Peyer's patch (tissue), 4 donors: ENCODE results near the gene LRRC26.

ENCODE experiments used
- POLR2A ChIP-seq, 2 donors: fragments of 450-650 bp; IDR thresholded peaks; one replicate each; pipeline ENCODE4 v1.5.1; 2017; ENCODE audit warnings: antibody characterized with exemption in 2 of 2, mild to moderate bottlenecking in 2 of 2, moderate library complexity in 2 of 2
- TF ChIP-seq, protein P1 (sequence below), 6 experiments: fragments of 450-650 bp in 4 of 6; fragments of 200-600 bp in 2 of 6; sonication (generic) in 1 of 6; IDR thresholded peaks; one replicate each; pipeline ENCODE4 v1.5.1; 2017 to 2019; ENCODE audit warnings: antibody characterized with exemption in 6 of 6, mild to moderate bottlenecking in 3 of 6, moderate library complexity in 1 of 6

DNA sequence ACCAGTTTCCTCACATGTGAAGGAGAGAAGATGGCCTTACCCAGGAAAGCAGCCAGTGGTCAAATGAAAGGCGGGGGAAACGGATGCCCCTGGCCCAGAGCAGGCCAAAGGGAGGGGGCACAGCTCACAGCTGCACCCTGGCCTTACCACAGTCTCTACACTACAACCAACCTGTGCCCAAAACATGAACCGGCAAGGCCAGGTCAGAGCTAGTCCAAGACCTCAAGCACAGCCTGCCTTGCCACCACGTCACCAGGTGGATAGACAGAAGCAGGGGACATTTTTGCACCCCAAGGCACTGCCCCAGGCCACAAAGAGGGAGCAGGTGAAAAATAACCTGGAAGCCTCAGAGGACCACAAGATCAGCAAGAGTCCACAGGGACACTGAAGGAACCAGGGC lies 26.4 kb downstream of the LRRC26 start:
- TF ChIP-seq, protein P1, sequence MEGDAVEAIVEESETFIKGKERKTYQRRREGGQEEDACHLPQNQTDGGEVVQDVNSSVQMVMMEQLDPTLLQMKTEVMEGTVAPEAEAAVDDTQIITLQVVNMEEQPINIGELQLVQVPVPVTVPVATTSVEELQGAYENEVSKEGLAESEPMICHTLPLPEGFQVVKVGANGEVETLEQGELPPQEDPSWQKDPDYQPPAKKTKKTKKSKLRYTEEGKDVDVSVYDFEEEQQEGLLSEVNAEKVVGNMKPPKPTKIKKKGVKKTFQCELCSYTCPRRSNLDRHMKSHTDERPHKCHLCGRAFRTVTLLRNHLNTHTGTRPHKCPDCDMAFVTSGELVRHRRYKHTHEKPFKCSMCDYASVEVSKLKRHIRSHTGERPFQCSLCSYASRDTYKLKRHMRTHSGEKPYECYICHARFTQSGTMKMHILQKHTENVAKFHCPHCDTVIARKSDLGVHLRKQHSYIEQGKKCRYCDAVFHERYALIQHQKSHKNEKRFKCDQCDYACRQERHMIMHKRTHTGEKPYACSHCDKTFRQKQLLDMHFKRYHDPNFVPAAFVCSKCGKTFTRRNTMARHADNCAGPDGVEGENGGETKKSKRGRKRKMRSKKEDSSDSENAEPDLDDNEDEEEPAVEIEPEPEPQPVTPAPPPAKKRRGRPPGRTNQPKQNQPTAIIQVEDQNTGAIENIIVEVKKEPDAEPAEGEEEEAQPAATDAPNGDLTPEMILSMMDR (IDR thresholded peaks at IDR 0.05): no peak
- TF ChIP-seq POLR2A (IDR thresholded peaks at IDR 0.05): no peak
